Loucy (cell line): ENCODE data around the gene PLEKHN1.

Source experiments
- EZH2phosphoT487 ChIP-seq: fragments of 200-600 bp; IDR thresholded peaks from 2 replicates; pipeline ENCODE4 v1.6.1; 2018; ENCODE audit warnings: antibody characterized with exemption, mild to moderate bottlenecking, moderate library complexity, borderline replicate concordance
- TF ChIP-seq, protein P1 (sequence below): fragments of 200-600 bp; sonication (generic); conservative IDR thresholded peaks from 2 replicates; pipeline ENCODE4 v1.5.1; 2014; ENCODE audit warnings: mild to moderate bottlenecking, antibody characterized with exemption, low read length

DNA sequence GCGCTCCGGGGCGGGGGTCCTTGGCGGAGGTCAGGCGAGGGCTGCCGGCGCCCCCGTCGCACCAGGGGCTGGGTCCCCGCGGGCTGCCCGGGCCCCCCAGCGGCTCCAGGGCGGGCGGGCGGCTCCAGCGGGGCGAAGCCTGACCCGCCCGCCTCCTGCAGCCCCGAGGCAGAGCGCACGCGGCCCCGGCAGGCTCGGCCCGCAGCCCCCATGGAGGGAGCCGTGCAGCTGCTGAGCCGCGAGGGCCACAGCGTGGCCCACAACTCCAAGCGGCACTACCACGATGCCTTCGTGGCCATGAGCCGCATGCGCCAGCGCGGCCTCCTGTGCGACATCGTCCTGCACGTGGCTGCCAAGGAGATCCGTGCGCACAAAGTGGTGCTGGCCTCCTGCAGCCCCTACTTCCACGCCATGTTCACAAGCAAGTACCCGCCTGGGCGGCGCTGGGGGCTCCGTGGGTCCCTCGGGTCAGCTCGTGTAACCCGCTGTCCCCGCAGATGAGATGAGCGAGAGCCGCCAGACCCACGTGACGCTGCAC is 5.1 kb upstream of the PLEKHN1 start:
- TF ChIP-seq, protein P1, sequence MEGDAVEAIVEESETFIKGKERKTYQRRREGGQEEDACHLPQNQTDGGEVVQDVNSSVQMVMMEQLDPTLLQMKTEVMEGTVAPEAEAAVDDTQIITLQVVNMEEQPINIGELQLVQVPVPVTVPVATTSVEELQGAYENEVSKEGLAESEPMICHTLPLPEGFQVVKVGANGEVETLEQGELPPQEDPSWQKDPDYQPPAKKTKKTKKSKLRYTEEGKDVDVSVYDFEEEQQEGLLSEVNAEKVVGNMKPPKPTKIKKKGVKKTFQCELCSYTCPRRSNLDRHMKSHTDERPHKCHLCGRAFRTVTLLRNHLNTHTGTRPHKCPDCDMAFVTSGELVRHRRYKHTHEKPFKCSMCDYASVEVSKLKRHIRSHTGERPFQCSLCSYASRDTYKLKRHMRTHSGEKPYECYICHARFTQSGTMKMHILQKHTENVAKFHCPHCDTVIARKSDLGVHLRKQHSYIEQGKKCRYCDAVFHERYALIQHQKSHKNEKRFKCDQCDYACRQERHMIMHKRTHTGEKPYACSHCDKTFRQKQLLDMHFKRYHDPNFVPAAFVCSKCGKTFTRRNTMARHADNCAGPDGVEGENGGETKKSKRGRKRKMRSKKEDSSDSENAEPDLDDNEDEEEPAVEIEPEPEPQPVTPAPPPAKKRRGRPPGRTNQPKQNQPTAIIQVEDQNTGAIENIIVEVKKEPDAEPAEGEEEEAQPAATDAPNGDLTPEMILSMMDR = no peak
- no peak for TF ChIP-seq EZH2phosphoT487
